ENCODE results near the gene CR1. TPM values are rescaled to one million over a fixed set of nuclear protein-coding genes. Genes with fewer than 3 reads are reported as not detected.

Gene CR1
- total and polyA plus RNA-seq, 2 donors (not counting 3 experiments of a cell fraction or from before 2014, with no cell fraction given) = not detected

GRCh38 chr1:207463571-207463970, 32.4 kb upstream of the CR1 start:
- CTCF ChIA-PET = no interaction called here
- Histone ChIP-seq H3K9me3 (replicated peaks; ENCODE audit: control insufficient read depth, insufficient read depth, low read length) (no peaks in the 10 kb centered on the region), H3K9ac (replicated peaks; ENCODE audit: extremely low read depth, insufficient read depth, low read length) (no peak overlapping the region), H4K20me1 (replicated peaks; ENCODE audit: control insufficient read depth, extremely low read depth, insufficient read depth, low read length) (no peaks in the 10 kb centered on the region), H3K27me3 (ENCODE audit: control insufficient read depth in 2 of 2, insufficient read depth in 2 of 2, low read length in 2 of 2) (peaks cover 4 to 9% of the 10 kb centered on the region in 2 experiments), H3K4me3 (replicated peaks in 1 of 3; ENCODE audit: insufficient read depth in 1 of 3, low read depth in 1 of 3, low read length in 3 of 3) (no peak overlapping the region), H3K4me1 (ENCODE audit: control insufficient read depth, extremely low read depth, insufficient read depth, low read length) (no peaks in the 10 kb centered on the region), H3K4me2 (ENCODE audit: insufficient read depth, low read length) (no peak overlapping the region), H3K9me1 (replicated peaks; ENCODE audit: control insufficient read depth, extremely low read depth, insufficient read depth, low read length) (no peaks in the 10 kb centered on the region), H3K79me2 (ENCODE audit: control insufficient read depth, insufficient read depth, low read length) (no peaks in the 10 kb centered on the region), H3K36me3 (ENCODE audit: control insufficient read depth in 2 of 2, extremely low read depth in 1 of 2, insufficient read depth in 2 of 2, low read length in 2 of 2) (no peaks in the 10 kb centered on the region), H2AFZ (ENCODE audit: low read depth, low read length) (no peak overlapping the region), H3K27ac (ENCODE audit: insufficient read depth, low read depth, low read length) (no peak overlapping the region)
- POLR2A ChIA-PET = no interaction called here
- TF ChIP-seq MYC (IDR thresholded peaks at IDR 0.05; ENCODE audit: low read depth, low read length) = no peak
- TF ChIP-seq FOS (IDR thresholded peaks at IDR 0.05; ENCODE audit: borderline replicate concordance, insufficient read depth, low read length) = no peak
- TF ChIP-seq MAX (IDR thresholded peaks at IDR 0.05; ENCODE audit: insufficient read depth, insufficient read length) = no peak
- TF ChIP-seq POLR2AphosphoS5 (IDR thresholded peaks at IDR 0.05; ENCODE audit: insufficient read depth, low read depth, low read length) = no peak
- no peak for TF ChIP-seq EZH2 (IDR thresholded peaks at IDR 0.05; ENCODE audit: borderline replicate concordance, low read depth, low read length, severe bottlenecking)
- no peak for TF ChIP-seq POLR2A (IDR thresholded peaks at IDR 0.05; ENCODE audit: low read depth, low read length)
- TF ChIP-seq GATA2 (IDR thresholded peaks at IDR 0.05; ENCODE audit: insufficient read depth, insufficient read length, low read depth, low read length) = no peak
- no peak for TF ChIP-seq JUN (IDR thresholded peaks at IDR 0.05; ENCODE audit: borderline replicate concordance, insufficient read depth, insufficient read length, low read depth)
- FAIRE-seq (no peak), DNase-seq (ENCODE audit: low read depth, low spot score) (no peak)
- intact Hi-C loops (cut with micrococcal nuclease) (no loop called here), dilution Hi-C loops (cut with MboI; ENCODE audit: extremely low pct_ligation_motif_present, low sequenced_read_pairs) (no loop called here)
- no TSS peak for BruUV-seq (replicated peaks)

GRCh38 chr1:207470927-207471326, 25.0 kb upstream of the CR1 start:
- FAIRE-seq = no peak
- no peaks in the 10 kb centered on the region for H3K9me3 ChIP-seq (replicated peaks; ENCODE audit: control insufficient read depth, insufficient read depth, low read length)
- dilution Hi-C loops (cut with MboI; ENCODE audit: extremely low pct_ligation_motif_present, low sequenced_read_pairs) (no loop called here), intact Hi-C loops (cut with micrococcal nuclease) (no loop called here)
- DNase-seq (ENCODE audit: low read depth, low spot score) = no peak
- TF ChIP-seq POLR2A (IDR thresholded peaks at IDR 0.05; ENCODE audit: low read depth, low read length) (no peak), CTCF (IDR thresholded peaks at IDR 0.05; ENCODE audit: extremely low read depth in 1 of 2, insufficient read depth in 1 of 2, low read depth in 1 of 2, low read length in 2 of 2) (no peak), EZH2 (IDR thresholded peaks at IDR 0.05; ENCODE audit: borderline replicate concordance, low read depth, low read length, severe bottlenecking) (no peak), JUN (IDR thresholded peaks at IDR 0.05; ENCODE audit: borderline replicate concordance, insufficient read depth, insufficient read length, low read depth) (no peak), GATA2 (IDR thresholded peaks at IDR 0.05; ENCODE audit: insufficient read depth, insufficient read length, low read depth, low read length) (no peak), FOS (IDR thresholded peaks at IDR 0.05; ENCODE audit: borderline replicate concordance, insufficient read depth, low read length) (no peak)
- H4K20me1 ChIP-seq (replicated peaks; ENCODE audit: control insufficient read depth, extremely low read depth, insufficient read depth, low read length) = no peaks in the 10 kb centered on the region
- no peak overlapping the region for H3K4me2 ChIP-seq (ENCODE audit: insufficient read depth, low read length)
- no peak overlapping the region for H2AFZ ChIP-seq (ENCODE audit: low read depth, low read length)
- no peak overlapping the region for H3K27ac ChIP-seq (ENCODE audit: insufficient read depth, low read depth, low read length)
- H3K36me3 ChIP-seq (ENCODE audit: control insufficient read depth in 2 of 2, extremely low read depth in 1 of 2, insufficient read depth in 2 of 2, low read length in 2 of 2) = no peaks in the 10 kb centered on the region
- peaks cover 10 to 12% of the 10 kb centered on the region in 2 experiments for H3K27me3 ChIP-seq (ENCODE audit: control insufficient read depth in 2 of 2, insufficient read depth in 2 of 2, low read length in 2 of 2)
- H3K4me3 ChIP-seq (replicated peaks in 1 of 3; ENCODE audit: insufficient read depth in 1 of 3, low read depth in 1 of 3, low read length in 3 of 3) = no peak overlapping the region
- BruUV-seq (replicated peaks) = no TSS peak
- H3K9ac ChIP-seq (replicated peaks; ENCODE audit: extremely low read depth, insufficient read depth, low read length) = no peak overlapping the region
- H3K9me1 ChIP-seq (replicated peaks; ENCODE audit: control insufficient read depth, extremely low read depth, insufficient read depth, low read length) = no peaks in the 10 kb centered on the region
- no peaks in the 10 kb centered on the region for H3K4me1 ChIP-seq (ENCODE audit: control insufficient read depth, extremely low read depth, insufficient read depth, low read length)
- H3K79me2 ChIP-seq (ENCODE audit: control insufficient read depth, insufficient read depth, low read length) = no peaks in the 10 kb centered on the region
- CTCF ChIA-PET = no interaction called here
- POLR2A ChIA-PET = no interaction called here
